OCI-LY7 (cell line): ENCODE measurements around the gene MAMDC2.

ENCODE experiments used
- CTCF ChIP-seq: fragments of 200-600 bp; sonication (generic); conservative IDR thresholded peaks from 2 replicates; pipeline ENCODE4 v1.5.1; 2014; ENCODE audit warnings: mild to moderate bottlenecking, antibody characterized with exemption, low read length, moderate library complexity, mixed read lengths
- EZH2phosphoT487 ChIP-seq: fragments of 200-600 bp; sonication (generic); IDR thresholded peaks from 2 replicates; pipeline ENCODE4 v1.6.1; 2018; ENCODE audit warnings: low read depth, borderline replicate concordance, mild to moderate bottlenecking, mixed run types, antibody characterized with exemption, low read length, moderate library complexity, mixed read lengths

DNA sequence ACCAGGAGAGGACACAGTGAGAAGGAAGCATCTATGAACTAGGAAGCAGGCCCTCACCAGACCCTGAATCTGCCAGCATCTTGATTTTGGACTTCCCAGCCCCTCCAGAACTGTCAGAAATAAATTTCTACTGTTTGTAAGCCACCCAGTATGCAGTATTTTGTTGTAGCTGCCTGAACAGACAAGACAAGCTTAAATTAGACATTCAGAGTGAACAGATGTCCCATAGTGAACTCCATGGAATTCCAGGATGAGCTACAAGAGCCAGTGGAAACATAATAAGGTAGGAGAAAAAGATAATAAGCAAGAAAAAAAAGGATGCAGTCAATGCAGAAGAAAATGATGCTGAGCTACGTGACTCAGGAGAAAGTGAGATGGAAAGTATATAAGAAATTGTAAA is 47.8 kb upstream of the MAMDC2 start:
- no peak for TF ChIP-seq CTCF
- no peak for TF ChIP-seq EZH2phosphoT487
